T follicular helper cell (primary cell): ENCODE measurements around the gene MS4A3.
"Not testable (repeated sequence)": the region's sequence is repeated elsewhere in the genome, so short reads cannot be mapped to it uniquely, and the experiment has no call there.

Experiments
- DNase-seq: peaks from one replicate; pipeline ENCODE4 v3.0.0-alpha.2; 2020; ENCODE audit warnings: low read depth
- total RNA-seq, 2 experiments: gene quantifications; one replicate each; lab custom pipeline; 2026; lab: John Stamatoyannopoulos, UW

MS4A3 gene
- total RNA-seq = 0 reads per million in 2 experiments

GRCh38 chr11:60056349-60056969 lies at the start of gene MS4A3:
Gene MS4A3, plus strand, starts transcription at chr11:60056665. Its CDS starts 4,496 bp downstream, at chr11:60061161.
- DNase-seq = no peak

GRCh38 chr11:60016881-60017280 lies 39.6 kb upstream of the MS4A3 start, which contains the start of gene OOSP4B:
Gene OOSP4B, plus strand, starts transcription at chr11:60017181.
- DNase-seq = no peak

GRCh38 chr11:60018058-60018457 lies 38.4 kb upstream of the MS4A3 start:
- no peak for DNase-seq

- not testable (repeated sequence) for DNase-seq
Measured at GRCh38 chr11:60020376-60020775, 36.1 kb upstream of the MS4A3 start.

GRCh38 chr11:60029015-60029632 lies 27.3 kb upstream of the MS4A3 start:
- no peak for DNase-seq

GRCh38 chr11:60040109-60040508 lies 16.4 kb upstream of the MS4A3 start, which contains the start of gene OOSP2:
Gene OOSP2, plus strand, starts transcription at chr11:60040409. Its CDS starts 51 bp downstream, at chr11:60040460.
- DNase-seq = no peak

- DNase-seq = not testable (repeated sequence)
Measured at GRCh38 chr11:60050422-60050821, 6.0 kb upstream of the MS4A3 start.

- not testable (repeated sequence) for DNase-seq
Measured at GRCh38 chr11:60050839-60051238, 5.6 kb upstream of the MS4A3 start.

- no peak for DNase-seq
Measured at GRCh38 chr11:60059052-60059451, 2.6 kb downstream of the MS4A3 start.

- no peak for DNase-seq
Measured at GRCh38 chr11:60059521-60060240, 3.2 kb downstream of the MS4A3 start.

GRCh38 chr11:60064111-60064510 lies 7.6 kb downstream of the MS4A3 start:
- no peak for DNase-seq

- DNase-seq = no peak
Measured at GRCh38 chr11:60065801-60066200, 9.3 kb downstream of the MS4A3 start.

- no peak for DNase-seq
Measured at GRCh38 chr11:60069450-60069849, 13.0 kb downstream of the MS4A3 start.

- DNase-seq = not testable (repeated sequence)
Measured at GRCh38 chr11:60071644-60072043, 15.2 kb downstream of the MS4A3 start.

- DNase-seq = no peak
Measured at GRCh38 chr11:60077216-60077817, 20.9 kb downstream of the MS4A3 start.

GRCh38 chr11:60077981-60078380 lies 21.5 kb downstream of the MS4A3 start:
- no peak for DNase-seq

GRCh38 chr11:60078745-60079144 lies 22.3 kb downstream of the MS4A3 start:
- no peak for DNase-seq

- DNase-seq = no peak
Measured at GRCh38 chr11:60080535-60080934, 24.1 kb downstream of the MS4A3 start.

GRCh38 chr11:60084631-60085273 lies 28.3 kb downstream of the MS4A3 start:
- no peak for DNase-seq

GRCh38 chr11:60085909-60086308 lies 29.4 kb downstream of the MS4A3 start:
- DNase-seq = no peak

- DNase-seq = no peak
Measured at GRCh38 chr11:60087239-60087638, 30.8 kb downstream of the MS4A3 start.

- DNase-seq = no peak
Measured at GRCh38 chr11:60088364-60088763, 31.9 kb downstream of the MS4A3 start, which contains the start of gene MS4A2. Gene MS4A2, plus strand, starts transcription at chr11:60088664. Its CDS starts 102 bp downstream, at chr11:60088766.
